Endodermal cell (in vitro differentiated cells): ENCODE measurements around the gene POLR3GL. TPM values are rescaled to one million over a fixed set of nuclear protein-coding genes. Genes with fewer than 3 reads are reported as not detected.

Experiments used
- DNase-seq: peaks from one replicate; pipeline ENCODE4 v3.0.0-alpha.2; 2017
- H3K27ac ChIP-seq: 2 replicates; pipeline ENCODE4 v1.5.1; 2013; ENCODE audit warnings: mild to moderate bottlenecking, low read depth, low read length, moderate library complexity
- H3K27me3 ChIP-seq: 2 replicates; pipeline ENCODE4 v1.6.1; 2013; ENCODE audit warnings: mild to moderate bottlenecking, low read length, moderate library complexity; ENCODE audit not compliant: insufficient read depth, control insufficient read depth, poor library complexity, severe bottlenecking
- H3K36me3 ChIP-seq: 2 replicates; pipeline ENCODE4 v1.7.0; 2013; ENCODE audit warnings: mild to moderate bottlenecking, low read length, moderate library complexity; ENCODE audit not compliant: control insufficient read depth, insufficient read depth
- H3K4me1 ChIP-seq: one replicate; pipeline ENCODE4 v1.7.0; 2013; ENCODE audit warnings: low read length; ENCODE audit not compliant: control insufficient read depth, insufficient read depth
- H3K4me3 ChIP-seq: 2 replicates; pipeline ENCODE4 v1.5.1; 2013; ENCODE audit warnings: mild to moderate bottlenecking, low read length, moderate library complexity
- H3K9ac ChIP-seq: 2 replicates; pipeline ENCODE4 v1.6.1; 2013; ENCODE audit warnings: mild to moderate bottlenecking, low read length, moderate library complexity; ENCODE audit not compliant: poor library complexity, severe bottlenecking; ENCODE audit errors: extremely low read depth
- H3K9me3 ChIP-seq: 2 replicates; pipeline ENCODE4 v1.6.1; 2013; ENCODE audit warnings: mild to moderate bottlenecking, low read length, moderate library complexity; ENCODE audit not compliant: control insufficient read depth
- H3K27ac Mint-ChIP-seq: 2 replicates; pipeline ENCODE4 v1.8.0; 2020; ENCODE audit warnings: mixed read lengths
- H3K27me3 Mint-ChIP-seq: 2 replicates; pipeline ENCODE4 v1.8.0; 2021; ENCODE audit warnings: mild to moderate bottlenecking, mixed read lengths; ENCODE audit not compliant: insufficient read depth
- H3K36me3 Mint-ChIP-seq: 2 replicates; pipeline ENCODE4 v1.8.0; 2020; ENCODE audit warnings: low read depth, mixed read lengths
- H3K4me1 Mint-ChIP-seq: 2 replicates; pipeline ENCODE4 v1.8.0; 2020; ENCODE audit warnings: mixed read lengths
- H3K4me3 Mint-ChIP-seq: 2 replicates; pipeline ENCODE4 v1.8.0; 2020; ENCODE audit warnings: mild to moderate bottlenecking, moderate library complexity, mixed read lengths
- H3K9me3 Mint-ChIP-seq: 2 replicates; pipeline ENCODE4 v1.8.0; 2020; ENCODE audit warnings: mild to moderate bottlenecking, mixed read lengths
- CTCF ChIP-seq: fragments of 200-600 bp; sonication (generic); conservative IDR thresholded peaks from 2 replicates; pipeline ENCODE4 v1.5.0; 2021; ENCODE audit warnings: antibody characterized with exemption, mild to moderate bottlenecking
- WGBS, 2 experiments: methylation state at CpG; one replicate each; pipeline versions ENCODE4 v1.1.5 to v1.1.7; 2013; ENCODE audit warnings: missing lambda C conversion rate in 2 of 2, mixed read lengths in 1 of 2; ENCODE audit not compliant: insufficient coverage in 1 of 2, insufficient read length in 1 of 2; 5-methylcytosine and 5-hydroxymethylcytosine counted together
- long read RNA-seq, 4 experiments: library from polyadenylated mRNA in 2 of 4; library from RNA in 1 of 4; library from capped mRNA in 1 of 4; stranded (forward) in 3 of 4; unstranded in 1 of 4; transcript quantifications; one replicate each; pipeline ENCODE4 v2.0.0, GENCODE V29; 2020 to 2021; ENCODE audit warnings: inconsistent platforms in 1 of 4
- polyA plus RNA-seq, 2 experiments: library from polyadenylated mRNA; stranded (reverse); fragments of 50-300 nt; gene quantifications; one replicate each; pipeline ENCODE4 v1.2.3, GENCODE V29; 2013
- total RNA-seq, 2 donors: library from RNA; stranded (reverse); fragmentation: NEBNext Ultra II Directional in 1 of 2; extraction: Animal tissue kit (Norgen Biotek cat#: 25700) in 1 of 2; gene quantifications; 2 replicates in 1 of 2; 3 replicates in 1 of 2; pipeline ENCODE4 v1.2.1, GENCODE V29; 2021

POLR3GL gene, protein sequence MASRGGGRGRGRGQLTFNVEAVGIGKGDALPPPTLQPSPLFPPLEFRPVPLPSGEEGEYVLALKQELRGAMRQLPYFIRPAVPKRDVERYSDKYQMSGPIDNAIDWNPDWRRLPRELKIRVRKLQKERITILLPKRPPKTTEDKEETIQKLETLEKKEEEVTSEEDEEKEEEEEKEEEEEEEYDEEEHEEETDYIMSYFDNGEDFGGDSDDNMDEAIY
- total RNA-seq = 10 to 100 TPM; 10.2 to 13.8 TPM
- polyA plus RNA-seq (2013, experiment 1 of 2) = 23.7 TPM
- 20.4 TPM for polyA plus RNA-seq (2013, experiment 2 of 2)
- long read RNA-seq, experiment 1, transcript POLR3GL-202 (8 exons, 1,165 nt) = major isoform, 7 of 16 reads
- long read RNA-seq, experiment 1, partial matches to known transcripts = 8 of 16 reads
- long read RNA-seq, experiment 1, other reads (novel, unspliced or antisense) = 1 of 16 reads
- long read RNA-seq, experiment 2, transcript POLR3GL-202 (8 exons, 1,165 nt) = major isoform, 24 of 30 reads
- long read RNA-seq, experiment 2, partial matches to known transcripts = 3 of 30 reads
- long read RNA-seq, experiment 2, other reads (novel, unspliced or antisense) = 3 of 30 reads
- long read RNA-seq, experiment 3, transcript POLR3GL-202 (8 exons, 1,165 nt) = major isoform, 8 of 13 reads
- long read RNA-seq, experiment 3, partial matches to known transcripts = 1 of 13 reads
- long read RNA-seq, experiment 3, other reads (novel, unspliced or antisense) = 4 of 13 reads
- long read RNA-seq, experiment 4, transcript POLR3GL-202 (8 exons, 1,165 nt) = major isoform, 68 of 89 reads
- long read RNA-seq, experiment 4, partial matches to known transcripts = 6 of 89 reads
- long read RNA-seq, experiment 4, other reads (novel, unspliced or antisense) = 11 of 89 reads

DNA sequence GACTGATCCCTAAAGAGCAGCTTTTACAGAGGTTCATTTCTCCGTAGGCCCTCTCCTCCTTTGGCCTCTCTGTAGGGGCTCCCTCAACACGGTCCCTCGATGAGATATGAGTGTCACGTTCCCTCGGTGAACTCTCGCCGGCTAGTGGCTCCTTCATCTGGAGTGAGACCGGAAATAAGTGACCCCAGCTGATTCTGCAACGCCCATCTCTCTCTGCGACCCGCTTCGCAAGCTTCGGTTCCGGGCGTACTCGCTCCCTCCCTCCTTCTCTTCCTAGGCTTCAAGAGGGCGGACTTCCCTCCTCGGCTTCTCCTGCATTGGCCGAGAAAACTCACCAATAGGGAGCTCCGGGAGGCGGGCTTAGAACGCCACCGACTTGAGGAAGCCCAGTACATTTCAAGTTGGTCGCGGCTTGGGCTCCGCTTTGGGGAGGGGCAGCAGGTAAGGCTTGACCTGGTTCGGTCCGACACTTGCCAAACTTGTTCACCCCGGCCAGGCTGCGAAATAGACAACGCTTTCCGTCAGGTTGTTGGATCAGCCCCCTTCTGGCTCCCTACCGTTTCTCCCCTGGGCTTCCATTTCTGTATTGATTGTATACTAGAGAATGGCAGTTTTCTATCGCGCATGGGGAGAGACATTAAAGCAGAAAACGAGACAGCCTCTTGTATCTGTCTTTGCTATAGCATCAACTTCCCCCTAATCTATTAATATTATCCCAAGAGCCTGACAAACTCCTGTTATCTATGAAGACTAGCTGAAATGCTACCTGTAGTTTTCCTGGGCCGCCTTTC is at the start of gene POLR3GL, which contains the start of gene ANKRD34A:
Gene POLR3GL (plus strand): TSS at position 363 of the 791 bp plus-strand sequence. CDS start 10,176 bp downstream, outside the sequence.
Gene ANKRD34A (minus strand): TSS at position 248 of the 791 bp plus-strand sequence. CDS start 2,816 bp downstream, outside the sequence.
- peaks cover 42% of the 10 kb centered on the region for H3K27me3 Mint-ChIP-seq
- WGBS, 2 experiments = 1 to 3% methylated on average over 25 to 37 of the region's 37 CpGs
- peak within 1 kb of the TSS; percentile 43 for H3K9ac ChIP-seq

DNA sequence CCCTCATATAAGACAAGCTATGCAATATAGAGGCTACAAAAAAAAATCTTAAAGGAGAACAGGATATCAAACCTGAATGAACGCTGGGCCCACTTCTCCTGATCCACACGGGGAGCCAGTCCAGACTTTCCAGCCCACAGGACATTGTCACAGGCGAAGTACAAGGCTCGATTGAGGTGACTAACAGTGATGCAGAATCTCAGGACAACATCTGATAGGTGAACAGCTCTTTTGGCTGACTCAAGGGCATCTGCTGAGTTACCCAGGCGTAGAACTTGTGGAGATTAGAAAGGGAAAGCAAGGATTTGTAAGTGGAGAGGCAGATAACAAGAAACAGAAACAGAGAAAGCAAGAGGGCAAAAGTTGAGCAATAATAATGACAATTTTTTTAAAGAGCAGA is 47.7 kb upstream of the POLR3GL start:
- TF ChIP-seq CTCF = no peak
- Histone ChIP-seq H3K36me3 (peaks cover 32% of the 10 kb centered on the region), H3K4me1 (peaks cover 8% of the 10 kb centered on the region), H3K9me3 (no peaks in the 10 kb centered on the region), H3K4me3 (no peak overlapping the region), H3K27me3 (no peaks in the 10 kb centered on the region), H3K9ac (no peak overlapping the region), H3K27ac (no peak overlapping the region)
- WGBS, 2 experiments = 88 to 94% methylated on average over 5 of the region's 5 CpGs
- Mint-ChIP-seq H3K4me1 (peaks cover 24% of the 10 kb centered on the region), H3K4me3 (peak overlapping the region; percentile 1), H3K36me3 (peaks cover 31% of the 10 kb centered on the region), H3K27ac (no peak overlapping the region), H3K9me3 (no peaks in the 10 kb centered on the region), H3K27me3 (no peaks in the 10 kb centered on the region)
- no peak for DNase-seq

More for the DNA sequence above, at the start of gene POLR3GL, which contains the start of gene ANKRD34A:
- H3K9me3 Mint-ChIP-seq = peaks cover 12% of the 10 kb centered on the region
- peaks cover 23% of the 10 kb centered on the region for H3K4me1 Mint-ChIP-seq
- Histone ChIP-seq H3K27me3 (peaks cover 26% of the 10 kb centered on the region), H3K27ac (no peak within 1 kb of the TSS), H3K4me1 (peaks cover 3% of the 10 kb centered on the region), H3K9me3 (peaks cover 10% of the 10 kb centered on the region), H3K4me3 (peak within 1 kb of the TSS; percentile 87), H3K36me3 (no peaks in the 10 kb centered on the region)
- H3K36me3 Mint-ChIP-seq = peaks cover 7% of the 10 kb centered on the region
- H3K27ac Mint-ChIP-seq = peak within 1 kb of the TSS; percentile 91
- TF ChIP-seq CTCF = no peak
- peak within 1 kb of the TSS; percentile 75 for H3K4me3 Mint-ChIP-seq
- DNase-seq = peak; percentile 99

GRCh38 chr1:145917595-145917994 is 46.9 kb upstream of the POLR3GL start:
- H3K4me1 ChIP-seq = peaks cover 8% of the 10 kb centered on the region
- no peaks in the 10 kb centered on the region for H3K27me3 Mint-ChIP-seq
- H3K9me3 ChIP-seq = no peaks in the 10 kb centered on the region
- peak overlapping the region; percentile 52 for H3K9ac ChIP-seq
- peaks cover 24% of the 10 kb centered on the region for H3K36me3 Mint-ChIP-seq
- H3K36me3 ChIP-seq = peaks cover 33% of the 10 kb centered on the region
- 87 to 100% methylated on average over 1 to 5 of the region's 5 CpGs for WGBS, 2 experiments
- no peak for DNase-seq
- no peak overlapping the region for H3K27ac ChIP-seq
- H3K4me1 Mint-ChIP-seq = peaks cover 24% of the 10 kb centered on the region
- no peak for TF ChIP-seq CTCF
- H3K9me3 Mint-ChIP-seq = no peaks in the 10 kb centered on the region
- peak overlapping the region; percentile 85 for H3K4me3 ChIP-seq
- H3K27me3 ChIP-seq = no peaks in the 10 kb centered on the region
- H3K27ac Mint-ChIP-seq = no peak overlapping the region
- H3K4me3 Mint-ChIP-seq = peak overlapping the region; percentile 83
